ENCODE results near the gene HPCAL1.

HPCAL1 gene

GRCh38 chr2:10303694-10304378 is 1.1 kb downstream of the HPCAL1 start:
- H3K27ac ChIP-seq (ENCODE audit: low read depth, low read length): no peak overlapping the region
- H3K79me2 ChIP-seq (ENCODE audit: control insufficient read depth, insufficient read depth, low read length, unreplicated experiment): peaks cover 60% of the 10 kb centered on the region
- no peaks in the 10 kb centered on the region for H3K36me3 ChIP-seq (ENCODE audit: insufficient read depth, low read length)
- no peaks in the 10 kb centered on the region for H3K27me3 ChIP-seq (ENCODE audit: insufficient read depth, low read length)
- H3K4me1 ChIP-seq (ENCODE audit: control insufficient read depth, insufficient read depth, low read length, unreplicated experiment): peaks cover 30% of the 10 kb centered on the region
- H2AFZ ChIP-seq (ENCODE audit: low read length, unreplicated experiment): peak overlapping the region; percentile 50
- peak overlapping the region; percentile 98 for H3K4me3 ChIP-seq (ENCODE audit: low read depth, low read length)

GRCh38 chr2:10304458-10305253 is 2.0 kb downstream of the HPCAL1 start:
- Histone ChIP-seq H3K4me3 (ENCODE audit: low read depth, low read length) (peak overlapping the region; percentile 98), H3K36me3 (ENCODE audit: insufficient read depth, low read length) (no peaks in the 10 kb centered on the region), H3K79me2 (ENCODE audit: control insufficient read depth, insufficient read depth, low read length, unreplicated experiment) (peaks cover 68% of the 10 kb centered on the region), H2AFZ (ENCODE audit: low read length, unreplicated experiment) (no peak overlapping the region), H3K27ac (ENCODE audit: low read depth, low read length) (peak overlapping the region; percentile 17; the same call in 1 of the 2 replicates), H3K27me3 (ENCODE audit: insufficient read depth, low read length) (no peaks in the 10 kb centered on the region), H3K4me1 (ENCODE audit: control insufficient read depth, insufficient read depth, low read length, unreplicated experiment) (peaks cover 30% of the 10 kb centered on the region)

GRCh38 chr2:10305254-10305635 is 2.5 kb downstream of the HPCAL1 start:
- peaks cover 30% of the 10 kb centered on the region for H3K4me1 ChIP-seq (ENCODE audit: control insufficient read depth, insufficient read depth, low read length, unreplicated experiment)
- no peaks in the 10 kb centered on the region for H3K36me3 ChIP-seq (ENCODE audit: insufficient read depth, low read length)
- H2AFZ ChIP-seq (ENCODE audit: low read length, unreplicated experiment): no peak overlapping the region
- peak overlapping the region; percentile 98 for H3K4me3 ChIP-seq (ENCODE audit: low read depth, low read length)
- peak overlapping the region; percentile 17; the same call in 1 of the 2 replicates for H3K27ac ChIP-seq (ENCODE audit: low read depth, low read length)
- H3K79me2 ChIP-seq (ENCODE audit: control insufficient read depth, insufficient read depth, low read length, unreplicated experiment): peaks cover 74% of the 10 kb centered on the region
- H3K27me3 ChIP-seq (ENCODE audit: insufficient read depth, low read length): no peaks in the 10 kb centered on the region

GRCh38 chr2:10305715-10306114 is 3.0 kb downstream of the HPCAL1 start:
- peak overlapping the region; percentile 98 for H3K4me3 ChIP-seq (ENCODE audit: low read depth, low read length)
- no peaks in the 10 kb centered on the region for H3K36me3 ChIP-seq (ENCODE audit: insufficient read depth, low read length)
- peaks cover 30% of the 10 kb centered on the region for H3K4me1 ChIP-seq (ENCODE audit: control insufficient read depth, insufficient read depth, low read length, unreplicated experiment)
- no peaks in the 10 kb centered on the region for H3K27me3 ChIP-seq (ENCODE audit: insufficient read depth, low read length)
- no peak overlapping the region for H3K27ac ChIP-seq (ENCODE audit: low read depth, low read length)
- H2AFZ ChIP-seq (ENCODE audit: low read length, unreplicated experiment): no peak overlapping the region
- H3K79me2 ChIP-seq (ENCODE audit: control insufficient read depth, insufficient read depth, low read length, unreplicated experiment): peaks cover 79% of the 10 kb centered on the region

GRCh38 chr2:10306901-10307463 is 4.3 kb downstream of the HPCAL1 start:
- Histone ChIP-seq H3K27ac (ENCODE audit: low read depth, low read length) (no peak overlapping the region), H3K27me3 (ENCODE audit: insufficient read depth, low read length) (no peaks in the 10 kb centered on the region), H2AFZ (ENCODE audit: low read length, unreplicated experiment) (no peak overlapping the region), H3K4me3 (ENCODE audit: low read depth, low read length) (no peak overlapping the region), H3K4me1 (ENCODE audit: control insufficient read depth, insufficient read depth, low read length, unreplicated experiment) (peaks cover 28% of the 10 kb centered on the region), H3K79me2 (ENCODE audit: control insufficient read depth, insufficient read depth, low read length, unreplicated experiment) (peaks cover 91% of the 10 kb centered on the region), H3K36me3 (ENCODE audit: insufficient read depth, low read length) (peaks cover 6% of the 10 kb centered on the region)

- no peak overlapping the region for H3K27ac ChIP-seq (ENCODE audit: low read depth, low read length)
- H3K27me3 ChIP-seq (ENCODE audit: insufficient read depth, low read length): no peaks in the 10 kb centered on the region
- peaks cover 13% of the 10 kb centered on the region for H3K36me3 ChIP-seq (ENCODE audit: insufficient read depth, low read length)
- no peak overlapping the region for H3K4me3 ChIP-seq (ENCODE audit: low read depth, low read length)
- peaks cover 98% of the 10 kb centered on the region for H3K79me2 ChIP-seq (ENCODE audit: control insufficient read depth, insufficient read depth, low read length, unreplicated experiment)
- H2AFZ ChIP-seq (ENCODE audit: low read length, unreplicated experiment): no peak overlapping the region
- H3K4me1 ChIP-seq (ENCODE audit: control insufficient read depth, insufficient read depth, low read length, unreplicated experiment): peaks cover 25% of the 10 kb centered on the region
Observed at GRCh38 chr2:10307561-10308156, 5.0 kb downstream of the HPCAL1 start.

GRCh38 chr2:10308866-10309265 is 6.2 kb downstream of the HPCAL1 start:
- Histone ChIP-seq H3K36me3 (ENCODE audit: insufficient read depth, low read length) (peaks cover 15% of the 10 kb centered on the region), H3K4me1 (ENCODE audit: control insufficient read depth, insufficient read depth, low read length, unreplicated experiment) (peaks cover 25% of the 10 kb centered on the region), H3K4me3 (ENCODE audit: low read depth, low read length) (no peak overlapping the region), H3K27ac (ENCODE audit: low read depth, low read length) (no peak overlapping the region), H2AFZ (ENCODE audit: low read length, unreplicated experiment) (no peak overlapping the region), H3K27me3 (ENCODE audit: insufficient read depth, low read length) (no peaks in the 10 kb centered on the region), H3K79me2 (ENCODE audit: control insufficient read depth, insufficient read depth, low read length, unreplicated experiment) (peaks cover 99% of the 10 kb centered on the region)

- Histone ChIP-seq H3K4me1 (ENCODE audit: control insufficient read depth, insufficient read depth, low read length, unreplicated experiment) (peaks cover 25% of the 10 kb centered on the region), H3K27me3 (ENCODE audit: insufficient read depth, low read length) (no peaks in the 10 kb centered on the region), H3K79me2 (ENCODE audit: control insufficient read depth, insufficient read depth, low read length, unreplicated experiment) (peaks cover 98% of the 10 kb centered on the region), H3K4me3 (ENCODE audit: low read depth, low read length) (no peak overlapping the region), H2AFZ (ENCODE audit: low read length, unreplicated experiment) (no peak overlapping the region), H3K27ac (ENCODE audit: low read depth, low read length) (no peak overlapping the region), H3K36me3 (ENCODE audit: insufficient read depth, low read length) (peaks cover 15% of the 10 kb centered on the region)
Observed at GRCh38 chr2:10309286-10309685, 6.6 kb downstream of the HPCAL1 start.

GRCh38 chr2:10310309-10310888 is 7.7 kb downstream of the HPCAL1 start:
- Histone ChIP-seq H3K27ac (ENCODE audit: low read depth, low read length) (no peak overlapping the region), H3K79me2 (ENCODE audit: control insufficient read depth, insufficient read depth, low read length, unreplicated experiment) (peaks cover 95% of the 10 kb centered on the region), H2AFZ (ENCODE audit: low read length, unreplicated experiment) (no peak overlapping the region), H3K36me3 (ENCODE audit: insufficient read depth, low read length) (peaks cover 15% of the 10 kb centered on the region), H3K27me3 (ENCODE audit: insufficient read depth, low read length) (no peaks in the 10 kb centered on the region), H3K4me1 (ENCODE audit: control insufficient read depth, insufficient read depth, low read length, unreplicated experiment) (peaks cover 23% of the 10 kb centered on the region), H3K4me3 (ENCODE audit: low read depth, low read length) (no peak overlapping the region)

GRCh38 chr2:10311736-10312135 is 9.0 kb downstream of the HPCAL1 start:
- Histone ChIP-seq H3K79me2 (ENCODE audit: control insufficient read depth, insufficient read depth, low read length, unreplicated experiment) (peaks cover 93% of the 10 kb centered on the region), H3K4me1 (ENCODE audit: control insufficient read depth, insufficient read depth, low read length, unreplicated experiment) (peaks cover 21% of the 10 kb centered on the region)

More at GRCh38 chr2:10311736-10312135, 9.0 kb downstream of the HPCAL1 start:
- Histone ChIP-seq H3K36me3 (ENCODE audit: insufficient read depth, low read length) (peaks cover 15% of the 10 kb centered on the region), H2AFZ (ENCODE audit: low read length, unreplicated experiment) (no peak overlapping the region), H3K27ac (ENCODE audit: low read depth, low read length) (no peak overlapping the region), H3K27me3 (ENCODE audit: insufficient read depth, low read length) (no peaks in the 10 kb centered on the region), H3K4me3 (ENCODE audit: low read depth, low read length) (no peak overlapping the region)
